ENCODE measurements around the gene NRAS.

The NRAS gene

DNA sequence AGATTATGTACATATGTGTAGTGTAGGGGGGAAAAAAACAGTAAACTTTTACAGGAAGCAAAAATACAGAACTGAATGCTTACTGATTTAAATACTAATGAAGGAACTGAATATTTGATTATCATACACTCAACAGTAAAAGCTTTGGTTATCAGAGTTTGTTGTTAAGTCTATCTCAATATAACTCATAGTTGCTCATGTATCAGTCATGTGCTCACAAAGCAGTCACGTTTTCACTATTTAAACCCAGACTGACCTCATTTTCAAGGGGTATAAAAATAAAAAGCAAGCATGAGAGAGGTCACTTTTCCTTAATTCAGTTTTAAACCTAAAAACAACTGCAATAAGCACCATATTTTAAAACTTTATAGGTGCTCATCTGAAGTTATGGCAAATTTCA is 6.9 kb upstream of the NRAS start:
- Histone ChIP-seq H3K4ac (ENCODE audit: low read depth, low read length) (no peak overlapping the region), H3K36me3 (ENCODE audit: control insufficient read depth, insufficient read depth, low read length) (peaks cover 12% of the 10 kb centered on the region), H3K27ac (ENCODE audit: low read depth, low read length) (no peak overlapping the region), H3K4me2 (ENCODE audit: low read length) (no peak overlapping the region), H3K4me3 (ENCODE audit: low read length) (no peak overlapping the region), H3K27me3 (ENCODE audit: insufficient read depth, low read length, poor library complexity) (no peaks in the 10 kb centered on the region), H3K79me2 (ENCODE audit: control insufficient read depth, insufficient read depth, low read length) (no peaks in the 10 kb centered on the region), H4K8ac (ENCODE audit: low read depth, low read length) (no peak overlapping the region), H4K5ac (ENCODE audit: low read length) (no peak overlapping the region), H2BK120ac (ENCODE audit: low read depth, low read length) (no peak overlapping the region), H2AK5ac (ENCODE audit: low read length) (no peak overlapping the region), H2BK15ac (replicated peaks; ENCODE audit: low read depth) (no peak overlapping the region), H3K23ac (ENCODE audit: low read length) (no peak overlapping the region), H3K9ac (ENCODE audit: low read length) (no peak overlapping the region), H3K56ac (ENCODE audit: low read length) (no peak overlapping the region), H3K4me1 (ENCODE audit: control insufficient read depth, low read depth, low read length) (no peaks in the 10 kb centered on the region), H3K18ac (ENCODE audit: low read length) (no peak overlapping the region), H3K79me1 (ENCODE audit: low read length) (no peaks in the 10 kb centered on the region), H2BK5ac (ENCODE audit: low read length) (no peak overlapping the region)
- WGBS (ENCODE audit: extremely low coverage, insufficient coverage, low lambda C conversion rate): no CpG with 5 or more reads among the region's 1 CpG
- no peak for DNase-seq

DNA sequence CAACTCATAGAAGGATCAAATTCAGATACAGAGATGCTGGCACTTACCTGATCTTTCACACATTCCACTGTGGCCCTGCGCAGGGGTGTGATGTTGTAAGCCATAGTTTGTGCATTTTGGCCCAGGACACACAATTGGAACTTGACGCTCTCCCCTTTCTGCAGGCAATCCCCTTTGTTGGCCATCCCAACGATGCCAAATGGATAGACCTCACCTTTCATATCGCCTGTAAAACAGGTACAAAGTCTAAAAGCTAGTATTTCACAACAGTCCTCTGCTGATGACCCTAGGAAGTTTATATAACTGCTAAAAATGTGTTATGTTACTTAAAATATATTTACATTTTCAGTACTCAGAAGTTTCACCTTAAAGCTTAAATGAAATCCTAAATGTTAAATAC is 3.9 kb upstream of the NRAS start:
- no CpG with 5 or more reads among the region's 4 CpGs for WGBS (ENCODE audit: extremely low coverage, insufficient coverage, low lambda C conversion rate)
- Histone ChIP-seq H3K4me3 (ENCODE audit: low read length) (no peak overlapping the region), H3K18ac (ENCODE audit: low read length) (no peak overlapping the region), H3K23ac (ENCODE audit: low read length) (no peak overlapping the region), H3K79me2 (ENCODE audit: control insufficient read depth, insufficient read depth, low read length) (peaks cover 10% of the 10 kb centered on the region), H4K8ac (ENCODE audit: low read depth, low read length) (no peak overlapping the region), H2AK5ac (ENCODE audit: low read length) (no peak overlapping the region), H2BK5ac (ENCODE audit: low read length) (no peak overlapping the region), H3K9ac (ENCODE audit: low read length) (no peak overlapping the region), H3K4me1 (ENCODE audit: control insufficient read depth, low read depth, low read length) (no peaks in the 10 kb centered on the region), H3K36me3 (ENCODE audit: control insufficient read depth, insufficient read depth, low read length) (peaks cover 11% of the 10 kb centered on the region), H3K79me1 (ENCODE audit: low read length) (no peaks in the 10 kb centered on the region), H4K5ac (ENCODE audit: low read length) (no peak overlapping the region), H2BK120ac (ENCODE audit: low read depth, low read length) (no peak overlapping the region), H3K27ac (ENCODE audit: low read depth, low read length) (no peak overlapping the region), H3K4ac (ENCODE audit: low read depth, low read length) (no peak overlapping the region), H3K4me2 (ENCODE audit: low read length) (no peak overlapping the region), H3K27me3 (ENCODE audit: insufficient read depth, low read length, poor library complexity) (no peaks in the 10 kb centered on the region), H3K56ac (ENCODE audit: low read length) (no peak overlapping the region), H2BK15ac (replicated peaks; ENCODE audit: low read depth) (no peak overlapping the region)
- no peak for DNase-seq

DNA sequence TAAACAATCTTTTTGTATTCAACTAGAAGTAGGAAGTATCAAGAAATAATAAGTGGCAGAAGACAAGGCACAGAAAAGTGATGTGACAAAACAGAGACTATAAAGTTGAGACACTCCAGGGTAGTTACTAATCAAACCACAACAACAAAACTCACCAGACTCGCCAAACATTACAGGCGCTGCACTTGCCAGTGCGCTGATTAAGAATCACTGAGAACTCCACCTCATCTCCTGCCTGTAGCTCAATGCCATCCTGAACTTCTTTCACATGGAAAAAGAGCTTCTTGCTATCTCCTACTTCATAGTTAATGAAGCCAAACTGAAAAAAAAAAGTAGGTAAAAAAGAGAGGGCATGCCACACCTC is 2.8 kb upstream of the NRAS start:
- no peak overlapping the region for H4K5ac ChIP-seq (ENCODE audit: low read length)
- no peak overlapping the region for H3K4me3 ChIP-seq (ENCODE audit: low read length)
- H3K23ac ChIP-seq (ENCODE audit: low read length): no peak overlapping the region
- H3K79me2 ChIP-seq (ENCODE audit: control insufficient read depth, insufficient read depth, low read length): peaks cover 12% of the 10 kb centered on the region
- no CpG with 5 or more reads among the region's 3 CpGs for WGBS (ENCODE audit: extremely low coverage, insufficient coverage, low lambda C conversion rate)
- no peak overlapping the region for H3K56ac ChIP-seq (ENCODE audit: low read length)
- no peak overlapping the region for H4K8ac ChIP-seq (ENCODE audit: low read depth, low read length)
- H3K27me3 ChIP-seq (ENCODE audit: insufficient read depth, low read length, poor library complexity): no peaks in the 10 kb centered on the region
- no peak overlapping the region for H2AK5ac ChIP-seq (ENCODE audit: low read length)
- H3K4ac ChIP-seq (ENCODE audit: low read depth, low read length): no peak overlapping the region
- no peak overlapping the region for H3K18ac ChIP-seq (ENCODE audit: low read length)
- H3K9ac ChIP-seq (ENCODE audit: low read length): no peak overlapping the region
- peaks cover 7% of the 10 kb centered on the region for H3K36me3 ChIP-seq (ENCODE audit: control insufficient read depth, insufficient read depth, low read length)
- H3K4me1 ChIP-seq (ENCODE audit: control insufficient read depth, low read depth, low read length): no peaks in the 10 kb centered on the region
- DNase-seq: no peak
- no peak overlapping the region for H3K4me2 ChIP-seq (ENCODE audit: low read length)
- no peak overlapping the region for H2BK15ac ChIP-seq (replicated peaks; ENCODE audit: low read depth)
- H2BK5ac ChIP-seq (ENCODE audit: low read length): no peak overlapping the region
- H3K27ac ChIP-seq (ENCODE audit: low read depth, low read length): no peak overlapping the region
- H2BK120ac ChIP-seq (ENCODE audit: low read depth, low read length): no peak overlapping the region
- no peaks in the 10 kb centered on the region for H3K79me1 ChIP-seq (ENCODE audit: low read length)

DNA sequence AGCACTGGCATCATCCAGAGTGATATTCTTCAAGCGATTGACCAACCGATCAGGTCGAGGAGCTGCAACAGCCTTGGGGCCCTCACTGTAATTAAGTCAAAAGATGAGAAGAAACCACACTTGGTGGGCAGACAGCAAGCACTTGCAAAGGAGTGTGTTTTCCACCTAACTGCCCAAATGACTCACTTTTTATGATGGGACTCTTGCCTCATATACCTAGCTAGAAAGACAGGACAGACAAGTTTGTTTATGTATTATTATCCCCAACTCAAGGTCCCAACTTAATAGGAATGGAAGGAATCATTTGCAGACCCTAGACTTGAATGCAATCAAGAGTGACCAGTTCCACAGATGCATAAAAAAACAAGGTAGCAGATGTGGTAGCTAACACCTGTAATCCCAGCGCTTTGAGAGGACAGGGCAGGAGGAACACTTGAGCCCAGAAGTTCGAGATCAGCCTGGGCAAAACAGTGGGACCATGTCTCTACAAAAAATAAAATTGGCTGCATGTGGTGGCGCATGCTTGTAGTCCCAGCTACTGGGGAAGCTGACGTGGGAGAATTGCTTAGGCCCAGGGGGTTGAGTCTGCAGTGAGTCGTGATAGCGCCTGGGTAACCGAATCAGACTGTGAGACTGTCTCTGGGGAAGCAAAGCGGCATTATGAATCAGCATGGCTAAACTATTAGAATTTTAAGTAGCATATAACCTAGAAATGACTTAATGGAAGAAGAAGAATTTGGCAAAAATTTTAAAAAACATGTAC is 2.3 kb upstream of the NRAS start:
- H3K56ac ChIP-seq (ENCODE audit: low read length): no peak overlapping the region
- no peak overlapping the region for H2BK120ac ChIP-seq (ENCODE audit: low read depth, low read length)
- H3K4ac ChIP-seq (ENCODE audit: low read depth, low read length): no peak overlapping the region
- no peak for DNase-seq
- no peak overlapping the region for H3K4me3 ChIP-seq (ENCODE audit: low read length)
- H3K4me2 ChIP-seq (ENCODE audit: low read length): no peak overlapping the region
- no peak overlapping the region for H4K8ac ChIP-seq (ENCODE audit: low read depth, low read length)
- H3K79me1 ChIP-seq (ENCODE audit: low read length): no peaks in the 10 kb centered on the region
- peaks cover 12% of the 10 kb centered on the region for H3K79me2 ChIP-seq (ENCODE audit: control insufficient read depth, insufficient read depth, low read length)
- no peak overlapping the region for H2BK15ac ChIP-seq (replicated peaks; ENCODE audit: low read depth)
- H3K27me3 ChIP-seq (ENCODE audit: insufficient read depth, low read length, poor library complexity): no peaks in the 10 kb centered on the region
- H2AK5ac ChIP-seq (ENCODE audit: low read length): no peak overlapping the region
- H3K23ac ChIP-seq (ENCODE audit: low read length): no peak overlapping the region
- peaks cover 7% of the 10 kb centered on the region for H3K36me3 ChIP-seq (ENCODE audit: control insufficient read depth, insufficient read depth, low read length)
- H3K27ac ChIP-seq (ENCODE audit: low read depth, low read length): no peak overlapping the region
- H3K18ac ChIP-seq (ENCODE audit: low read length): no peak overlapping the region
- H3K4me1 ChIP-seq (ENCODE audit: control insufficient read depth, low read depth, low read length): no peaks in the 10 kb centered on the region
- no peak overlapping the region for H3K9ac ChIP-seq (ENCODE audit: low read length)
- WGBS (ENCODE audit: extremely low coverage, insufficient coverage, low lambda C conversion rate): no CpG with 5 or more reads among the region's 11 CpGs
- H2BK5ac ChIP-seq (ENCODE audit: low read length): no peak overlapping the region
- no peak overlapping the region for H4K5ac ChIP-seq (ENCODE audit: low read length)

DNA sequence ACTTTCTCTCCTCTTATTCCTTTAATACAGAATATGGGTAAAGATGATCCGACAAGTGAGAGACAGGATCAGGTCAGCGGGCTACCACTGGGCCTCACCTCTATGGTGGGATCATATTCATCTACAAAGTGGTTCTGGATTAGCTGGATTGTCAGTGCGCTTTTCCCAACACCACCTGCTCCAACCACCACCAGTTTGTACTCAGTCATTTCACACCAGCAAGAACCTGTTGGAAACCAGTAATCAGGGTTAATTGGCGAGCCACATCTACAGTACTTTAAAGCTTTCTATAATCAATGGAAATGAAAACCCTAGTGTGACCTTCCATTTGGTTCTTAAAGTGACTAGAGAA is 643 bp downstream of the NRAS start:
- Histone ChIP-seq H3K36me3 (ENCODE audit: control insufficient read depth, insufficient read depth, low read length) (peaks cover 6% of the 10 kb centered on the region), H4K5ac (ENCODE audit: low read length) (peak overlapping the region; percentile 97), H3K4me1 (ENCODE audit: control insufficient read depth, low read depth, low read length) (no peaks in the 10 kb centered on the region), H3K9ac (ENCODE audit: low read length) (peak overlapping the region; percentile 99), H3K4ac (ENCODE audit: low read depth, low read length) (peak overlapping the region; percentile 28), H2BK15ac (replicated peaks; ENCODE audit: low read depth) (no peak overlapping the region), H4K8ac (ENCODE audit: low read depth, low read length) (no peak overlapping the region), H3K18ac (ENCODE audit: low read length) (no peak overlapping the region), H3K79me2 (ENCODE audit: control insufficient read depth, insufficient read depth, low read length) (peaks cover 12% of the 10 kb centered on the region), H3K23ac (ENCODE audit: low read length) (no peak overlapping the region), H2BK5ac (ENCODE audit: low read length) (no peak overlapping the region), H3K27ac (ENCODE audit: low read depth, low read length) (peak overlapping the region; percentile 61), H3K79me1 (ENCODE audit: low read length) (peaks cover 4% of the 10 kb centered on the region), H3K4me2 (ENCODE audit: low read length) (peak overlapping the region; percentile 19), H2AK5ac (ENCODE audit: low read length) (peak overlapping the region; percentile 17), H3K27me3 (ENCODE audit: insufficient read depth, low read length, poor library complexity) (no peaks in the 10 kb centered on the region), H3K4me3 (ENCODE audit: low read length) (peak overlapping the region; percentile 95), H2BK120ac (ENCODE audit: low read depth, low read length) (no peak overlapping the region), H3K56ac (ENCODE audit: low read length) (peak overlapping the region; percentile 96)
- WGBS (ENCODE audit: extremely low coverage, insufficient coverage, low lambda C conversion rate): no CpG with 5 or more reads among the region's 4 CpGs
- DNase-seq: no peak

DNA sequence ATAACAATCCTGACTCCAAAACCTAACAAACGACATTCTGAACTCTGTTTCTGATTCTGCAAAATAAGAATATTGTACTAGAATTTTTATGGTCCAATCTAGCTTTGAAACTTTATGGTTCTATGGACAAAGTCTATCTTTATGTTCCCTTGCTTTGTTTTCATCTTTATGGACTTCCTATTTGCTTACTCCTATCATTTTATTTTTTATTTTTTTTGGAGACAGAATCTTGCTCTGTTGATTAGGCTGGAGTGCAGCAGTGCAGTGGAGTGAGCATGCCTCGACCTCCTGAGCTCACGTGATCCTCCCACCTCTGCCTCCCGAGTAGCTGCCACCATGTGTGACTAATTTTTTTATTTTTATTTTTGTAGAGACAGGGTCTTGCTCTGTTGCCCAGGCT is 3.6 kb downstream of the NRAS start:
- Histone ChIP-seq H2AK5ac (ENCODE audit: low read length) (no peak overlapping the region), H2BK5ac (ENCODE audit: low read length) (no peak overlapping the region), H4K5ac (ENCODE audit: low read length) (no peak overlapping the region), H3K4me3 (ENCODE audit: low read length) (no peak overlapping the region), H3K4me1 (ENCODE audit: control insufficient read depth, low read depth, low read length) (no peaks in the 10 kb centered on the region), H3K79me2 (ENCODE audit: control insufficient read depth, insufficient read depth, low read length) (peaks cover 12% of the 10 kb centered on the region), H3K4ac (ENCODE audit: low read depth, low read length) (no peak overlapping the region), H2BK120ac (ENCODE audit: low read depth, low read length) (no peak overlapping the region), H3K4me2 (ENCODE audit: low read length) (no peak overlapping the region), H3K36me3 (ENCODE audit: control insufficient read depth, insufficient read depth, low read length) (peaks cover 4% of the 10 kb centered on the region), H4K8ac (ENCODE audit: low read depth, low read length) (no peak overlapping the region), H3K27ac (ENCODE audit: low read depth, low read length) (no peak overlapping the region), H3K79me1 (ENCODE audit: low read length) (peaks cover 4% of the 10 kb centered on the region), H3K9ac (ENCODE audit: low read length) (no peak overlapping the region), H3K18ac (ENCODE audit: low read length) (no peak overlapping the region), H3K27me3 (ENCODE audit: insufficient read depth, low read length, poor library complexity) (no peaks in the 10 kb centered on the region), H3K56ac (ENCODE audit: low read length) (no peak overlapping the region), H3K23ac (ENCODE audit: low read length) (no peak overlapping the region), H2BK15ac (replicated peaks; ENCODE audit: low read depth) (no peak overlapping the region)
- WGBS (ENCODE audit: extremely low coverage, insufficient coverage, low lambda C conversion rate): no CpG with 5 or more reads among the region's 4 CpGs
- no peak for DNase-seq

All from mesendoderm (in vitro differentiated cells).